IPS DF 4.7 (cell line): Measurements from ENCODE around the gene OR2AG1.
"Not testable (repeated sequence)": the region's sequence is repeated elsewhere in the genome, so short reads cannot be mapped to it uniquely, and the experiment has no call there.

Source experiments
- DNase-seq: peaks from one replicate; pipeline ENCODE4 v3.0.0-alpha.2; 2013; ENCODE audit warnings: low spot score; ENCODE audit errors: extremely low read depth

The OR2AG1 gene

DNA sequence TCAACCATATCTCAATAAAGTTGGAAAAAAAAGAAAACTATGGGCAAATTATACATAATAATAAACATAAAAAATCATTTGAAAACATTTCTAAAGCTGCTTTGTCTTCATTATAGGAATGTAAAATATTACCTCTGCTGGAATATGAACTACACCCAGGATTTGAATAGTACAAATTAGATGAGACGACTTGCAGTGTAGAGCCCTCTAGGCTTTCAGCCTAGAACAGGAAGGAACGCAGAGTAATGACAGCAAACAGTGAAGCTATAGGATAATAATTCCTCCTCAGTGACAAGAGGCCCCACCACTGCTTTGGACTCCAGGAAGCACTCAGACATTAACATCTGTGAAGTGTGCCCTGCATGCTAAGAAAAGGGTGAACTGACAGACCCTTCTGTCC is 7.7 kb downstream of the OR2AG1 start:
- DNase-seq, result no peak

DNA sequence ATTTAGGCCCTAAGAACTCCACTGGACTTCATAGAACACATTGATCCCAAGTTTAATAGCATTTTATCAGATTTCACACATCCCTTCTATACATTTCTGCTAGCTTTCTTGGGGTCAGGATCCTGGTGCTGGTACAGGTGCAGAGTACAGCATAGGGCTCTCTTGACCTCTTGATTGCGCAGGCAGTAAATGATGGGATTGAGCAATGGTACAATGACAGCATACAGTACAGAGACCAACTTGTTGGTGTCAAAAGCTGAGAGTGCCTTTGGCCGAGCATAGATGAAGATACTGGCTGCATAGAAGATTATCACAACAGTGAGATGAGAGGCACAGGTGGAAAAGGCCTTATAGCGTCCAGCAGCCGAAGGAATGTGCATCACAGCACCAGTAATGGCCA is 11.8 kb downstream of the OR2AG1 start:
- DNase-seq, result no peak

DNA sequence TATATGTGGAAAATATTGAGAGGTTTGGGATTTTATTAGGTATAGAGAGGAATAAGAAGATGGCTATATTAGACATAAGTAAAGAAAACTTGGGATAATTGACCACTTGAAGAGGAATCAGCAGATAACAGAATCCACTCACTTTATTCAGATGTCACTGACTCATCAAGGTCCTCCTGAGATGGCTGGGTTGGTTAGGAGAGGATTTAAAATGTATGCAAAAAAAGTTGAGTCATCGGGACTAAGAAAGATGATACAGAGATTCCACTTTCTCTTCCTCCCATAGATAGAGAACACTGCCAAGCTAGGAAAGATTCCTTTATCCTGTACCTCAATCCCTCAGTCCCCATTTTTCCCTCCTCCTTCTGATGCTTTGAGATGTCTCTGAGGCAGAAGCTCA is 16.6 kb downstream of the OR2AG1 start, which contains the start of gene OR6A2:
Gene OR6A2 (minus strand): TSS at position 288 of the 400 bp plus-strand sequence. CDS start 3,981 bp downstream, outside the sequence.
- no peak for DNase-seq

DNA sequence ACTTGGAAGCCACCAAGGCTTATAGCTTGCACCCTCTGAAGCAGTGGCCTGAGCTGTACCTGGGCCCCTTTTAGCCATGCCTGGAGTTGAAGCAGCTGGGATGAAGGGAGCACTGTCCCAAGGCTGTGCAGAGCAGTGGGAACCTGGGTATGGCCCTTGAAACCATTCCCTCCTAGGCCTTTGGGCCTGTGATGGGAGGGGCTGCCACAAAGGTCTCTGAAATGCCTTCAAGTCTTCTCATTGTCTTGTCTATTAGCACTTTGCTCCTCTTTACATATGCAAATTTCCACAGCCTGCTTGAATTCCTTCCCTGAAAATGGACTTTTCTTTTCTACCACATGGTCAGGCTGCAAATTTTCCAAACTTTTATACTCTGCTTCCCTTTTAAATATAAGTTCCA is 18.3 kb downstream of the OR2AG1 start:
- DNase-seq, result not testable (repeated sequence)

- DNase-seq, result no peak
Measured at GRCh38 chr11:6812390-6813005, 29.7 kb downstream of the OR2AG1 start.

DNA sequence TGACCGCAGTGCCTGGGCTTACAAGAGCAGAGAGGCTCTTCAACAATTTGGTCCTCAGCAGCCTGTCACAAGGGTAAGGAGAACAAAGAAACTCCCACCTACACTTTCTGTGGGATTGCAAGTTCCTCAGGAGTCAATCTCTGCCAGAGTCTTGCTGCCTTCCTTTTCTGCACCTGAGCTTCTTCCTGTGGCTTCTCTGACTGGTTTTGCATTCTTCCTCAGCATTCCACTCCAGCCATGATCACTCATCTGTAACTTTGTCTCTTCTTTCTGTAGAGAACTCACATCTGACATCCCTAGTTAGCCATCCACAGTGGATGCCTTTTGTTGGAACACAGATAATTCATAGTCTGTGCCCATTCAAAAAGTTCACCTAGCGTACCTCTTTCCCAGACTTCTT is 30.8 kb downstream of the OR2AG1 start:
- no peak for DNase-seq

- DNase-seq, result no peak
Measured at GRCh38 chr11:6817694-6818093, 34.9 kb downstream of the OR2AG1 start.

GRCh38 chr11:6818967-6819366 is 36.1 kb downstream of the OR2AG1 start:
- no peak for DNase-seq

DNA sequence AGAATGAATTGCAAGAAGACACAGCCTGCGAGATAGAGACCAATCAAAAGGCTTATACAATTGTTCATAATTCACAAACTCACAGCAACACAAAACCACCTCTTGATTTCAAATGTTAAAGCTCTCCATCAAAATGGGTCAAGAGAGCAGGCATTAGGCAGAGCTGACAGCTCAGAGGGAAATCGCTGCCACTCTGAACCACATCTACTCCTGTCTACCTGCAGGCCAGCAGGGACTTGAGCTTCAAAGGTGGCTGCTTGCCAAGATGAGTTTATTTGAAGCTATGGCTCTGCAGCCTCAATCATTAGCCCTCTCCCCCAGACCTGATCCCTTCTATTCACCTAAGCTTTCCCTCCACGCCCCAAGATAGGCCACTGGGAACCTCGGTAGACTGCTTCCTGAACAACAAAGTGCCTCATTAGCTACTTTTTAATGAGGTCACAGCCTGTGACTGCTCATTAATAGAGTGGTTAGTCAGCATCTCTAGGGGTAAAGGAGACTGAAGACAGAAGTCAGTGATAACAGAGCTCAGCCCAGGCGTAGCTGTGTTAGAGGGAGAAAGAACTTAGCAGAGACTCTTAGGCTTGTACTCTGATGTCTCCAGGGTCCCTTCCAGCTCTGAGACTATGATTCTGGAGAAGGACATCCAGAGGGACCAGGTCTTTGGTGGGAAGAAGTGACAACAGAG is 41.5 kb downstream of the OR2AG1 start:
- no peak for DNase-seq

DNA sequence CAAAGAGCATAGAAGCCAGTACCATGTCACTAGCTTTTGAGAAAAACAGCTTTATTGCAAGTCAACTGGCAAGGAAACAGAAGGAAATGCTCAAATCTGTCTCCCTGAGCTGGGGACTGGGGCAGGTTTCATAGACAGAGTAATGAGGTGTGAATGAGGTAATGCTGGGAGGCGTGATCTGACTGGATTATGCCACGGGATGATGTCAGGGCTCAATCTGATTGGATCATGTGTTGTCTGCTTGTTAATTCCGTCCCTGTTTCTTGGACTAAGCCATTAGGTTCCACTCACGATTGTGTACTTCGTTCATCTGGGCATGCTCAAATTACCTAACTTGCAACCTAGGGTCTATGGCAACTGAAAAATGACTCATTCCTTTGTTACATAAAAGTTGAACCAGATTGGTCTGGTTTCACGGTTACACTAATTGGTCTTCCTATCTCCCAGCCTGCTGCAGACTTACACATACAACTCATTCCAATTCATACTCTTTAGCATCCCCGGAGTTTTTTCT is 42.5 kb downstream of the OR2AG1 start:
- no peak for DNase-seq

DNA sequence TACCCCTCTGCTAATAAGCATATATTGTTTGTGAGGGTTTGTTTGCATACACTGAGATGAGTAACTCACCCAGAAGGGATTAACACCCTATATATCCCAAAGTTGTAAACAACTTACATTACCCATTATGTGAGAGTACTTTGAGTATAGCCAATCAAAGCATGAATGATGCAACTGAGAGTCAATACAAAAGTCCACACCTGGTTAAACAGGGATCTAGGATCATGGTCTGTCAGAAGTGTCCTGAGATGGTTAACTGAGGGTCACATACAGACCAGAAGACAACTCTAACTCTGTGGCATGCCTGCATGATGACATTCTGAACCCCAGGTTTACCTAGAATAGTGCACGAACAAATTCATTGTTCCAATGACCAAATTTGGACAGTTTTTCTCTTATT is 45.3 kb downstream of the OR2AG1 start:
- DNase-seq, result no peak

GRCh38 chr11:6833356-6833755 is 50.5 kb downstream of the OR2AG1 start:
- DNase-seq, result no peak

- no peak for DNase-seq
Measured at GRCh38 chr11:6834021-6834420, 51.2 kb downstream of the OR2AG1 start.
